ENCODE data around the gene TBC1D9. TPM values are rescaled to one million over a fixed set of nuclear protein-coding genes. Genes with fewer than 3 reads are reported as not detected.
"Not testable (repeated sequence)": the region's sequence is repeated elsewhere in the genome, so short reads cannot be mapped to it uniquely, and the experiment has no call there.

The TBC1D9 gene
- total RNA-seq, 1 donor from 2014 or later = 36.4 TPM

DNA sequence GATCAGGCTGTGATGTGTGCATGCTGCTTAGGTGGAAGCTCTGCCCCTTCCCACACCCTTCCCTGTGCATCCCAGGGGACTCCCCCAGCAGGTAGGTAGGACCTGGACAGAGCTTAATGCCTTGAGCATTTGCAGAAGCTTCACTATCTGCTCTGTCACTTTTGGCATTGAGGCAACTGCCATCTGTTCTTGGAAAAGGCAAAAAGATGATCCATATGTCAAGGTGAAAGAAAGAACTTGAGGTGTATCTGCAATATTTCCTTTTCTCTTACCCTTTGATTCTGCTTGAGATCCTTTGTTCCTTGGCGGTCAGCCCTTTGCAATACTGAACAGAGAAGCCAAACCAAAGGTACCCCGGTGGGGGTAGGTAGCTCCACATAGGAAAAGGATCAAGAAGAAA is 37.1 kb upstream of the TBC1D9 start:
- H3K4me1 Mint-ChIP-seq (ENCODE audit: low read depth) = peaks cover 8% of the 10 kb centered on the region
- no peak for DNase-seq (ENCODE audit: low spot score, unreplicated experiment)
- H3K36me3 Mint-ChIP-seq (ENCODE audit: insufficient read depth) = no peaks in the 10 kb centered on the region
- H3K27ac Mint-ChIP-seq = no peak overlapping the region
- TF ChIP-seq, protein P1, sequence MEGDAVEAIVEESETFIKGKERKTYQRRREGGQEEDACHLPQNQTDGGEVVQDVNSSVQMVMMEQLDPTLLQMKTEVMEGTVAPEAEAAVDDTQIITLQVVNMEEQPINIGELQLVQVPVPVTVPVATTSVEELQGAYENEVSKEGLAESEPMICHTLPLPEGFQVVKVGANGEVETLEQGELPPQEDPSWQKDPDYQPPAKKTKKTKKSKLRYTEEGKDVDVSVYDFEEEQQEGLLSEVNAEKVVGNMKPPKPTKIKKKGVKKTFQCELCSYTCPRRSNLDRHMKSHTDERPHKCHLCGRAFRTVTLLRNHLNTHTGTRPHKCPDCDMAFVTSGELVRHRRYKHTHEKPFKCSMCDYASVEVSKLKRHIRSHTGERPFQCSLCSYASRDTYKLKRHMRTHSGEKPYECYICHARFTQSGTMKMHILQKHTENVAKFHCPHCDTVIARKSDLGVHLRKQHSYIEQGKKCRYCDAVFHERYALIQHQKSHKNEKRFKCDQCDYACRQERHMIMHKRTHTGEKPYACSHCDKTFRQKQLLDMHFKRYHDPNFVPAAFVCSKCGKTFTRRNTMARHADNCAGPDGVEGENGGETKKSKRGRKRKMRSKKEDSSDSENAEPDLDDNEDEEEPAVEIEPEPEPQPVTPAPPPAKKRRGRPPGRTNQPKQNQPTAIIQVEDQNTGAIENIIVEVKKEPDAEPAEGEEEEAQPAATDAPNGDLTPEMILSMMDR (IDR thresholded peaks at IDR 0.05; ENCODE audit: unreplicated experiment) = no peak
- no peak overlapping the region for H3K4me3 Mint-ChIP-seq (ENCODE audit: low read depth)
- H3K27me3 Mint-ChIP-seq = no peaks in the 10 kb centered on the region
- no peaks in the 10 kb centered on the region for H3K9me3 Mint-ChIP-seq (ENCODE audit: low read depth)

- Mint-ChIP-seq H3K27ac (peak overlapping the region; percentile 9), H3K27me3 (no peaks in the 10 kb centered on the region), H3K36me3 (ENCODE audit: insufficient read depth) (no peaks in the 10 kb centered on the region), H3K4me1 (ENCODE audit: low read depth) (peaks cover 8% of the 10 kb centered on the region), H3K4me3 (ENCODE audit: low read depth) (no peak overlapping the region), H3K9me3 (ENCODE audit: low read depth) (no peaks in the 10 kb centered on the region)
- DNase-seq (ENCODE audit: low spot score, unreplicated experiment) = no peak
- TF ChIP-seq, protein P1 (IDR thresholded peaks at IDR 0.05; ENCODE audit: unreplicated experiment) = no peak
These were observed 34.6 kb upstream of the TBC1D9 start for GRCh38 chr4:140790765-140791164.

DNA sequence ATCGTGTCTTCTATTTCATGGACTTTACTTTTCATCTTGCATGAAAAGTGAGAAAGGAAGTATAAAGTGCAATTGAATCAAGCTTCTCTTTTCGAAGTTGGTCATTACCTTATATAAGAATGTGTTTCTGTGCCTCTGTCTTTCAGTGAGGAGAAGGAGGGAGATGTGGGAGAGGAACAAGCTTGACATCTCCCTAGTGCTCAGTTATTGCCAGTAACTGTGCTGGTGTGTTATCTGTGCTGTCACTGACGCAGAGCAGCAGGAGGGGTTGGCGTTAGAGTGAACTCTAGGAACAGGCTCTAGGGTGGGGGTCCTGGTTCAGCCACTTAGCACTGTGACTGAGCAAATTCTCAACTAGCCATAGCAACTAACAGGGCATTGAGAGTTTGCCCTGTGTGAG is 34.0 kb upstream of the TBC1D9 start:
- Mint-ChIP-seq H3K36me3 (ENCODE audit: insufficient read depth) (no peaks in the 10 kb centered on the region), H3K27ac (peak overlapping the region; percentile 9)
- TF ChIP-seq, protein P1 (IDR thresholded peaks at IDR 0.05; ENCODE audit: unreplicated experiment) = no peak

DNA sequence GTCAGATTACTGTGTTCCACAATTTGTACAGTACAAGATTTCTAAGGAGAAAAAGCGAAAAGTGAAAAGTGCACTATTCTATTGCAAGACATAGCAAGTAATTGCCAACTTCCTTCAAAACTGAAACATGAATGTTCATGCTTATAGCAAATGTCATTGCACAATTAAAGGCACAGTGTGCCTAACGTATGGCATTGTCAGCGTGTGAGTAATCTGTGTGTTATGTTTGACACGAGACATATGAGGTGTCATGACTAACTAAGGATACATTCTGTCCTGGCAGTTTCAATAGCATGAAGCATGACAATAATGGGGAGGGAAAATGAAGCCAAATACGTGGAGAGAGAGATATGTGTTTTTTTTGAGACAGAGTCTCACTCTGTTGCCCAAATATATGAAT is 33.6 kb upstream of the TBC1D9 start:
- no peaks in the 10 kb centered on the region for H3K36me3 Mint-ChIP-seq (ENCODE audit: insufficient read depth)
- peaks cover 6% of the 10 kb centered on the region for H3K4me1 Mint-ChIP-seq (ENCODE audit: low read depth)
- DNase-seq (ENCODE audit: low spot score, unreplicated experiment) = no peak
- H3K27me3 Mint-ChIP-seq = no peaks in the 10 kb centered on the region
- no peak overlapping the region for H3K27ac Mint-ChIP-seq
- TF ChIP-seq, protein P1 (IDR thresholded peaks at IDR 0.05; ENCODE audit: unreplicated experiment) = no peak
- H3K4me3 Mint-ChIP-seq (ENCODE audit: low read depth) = no peak overlapping the region
- H3K9me3 Mint-ChIP-seq (ENCODE audit: low read depth) = no peaks in the 10 kb centered on the region

More for the DNA sequence above, 34.0 kb upstream of the TBC1D9 start:
- H3K4me1 Mint-ChIP-seq (ENCODE audit: low read depth) = peaks cover 8% of the 10 kb centered on the region
- H3K9me3 Mint-ChIP-seq (ENCODE audit: low read depth) = no peaks in the 10 kb centered on the region
- no peak for DNase-seq (ENCODE audit: low spot score, unreplicated experiment)
- H3K27me3 Mint-ChIP-seq = no peaks in the 10 kb centered on the region
- no peak overlapping the region for H3K4me3 Mint-ChIP-seq (ENCODE audit: low read depth)

GRCh38 chr4:140782787-140783186 is 26.6 kb upstream of the TBC1D9 start:
- H3K9me3 Mint-ChIP-seq (ENCODE audit: low read depth); DNase-seq (ENCODE audit: low spot score, unreplicated experiment); H3K36me3 Mint-ChIP-seq (ENCODE audit: insufficient read depth); H3K27ac Mint-ChIP-seq; H3K27me3 Mint-ChIP-seq; H3K4me3 Mint-ChIP-seq (ENCODE audit: low read depth); H3K4me1 Mint-ChIP-seq (ENCODE audit: low read depth): not testable (repeated sequence)

DNA sequence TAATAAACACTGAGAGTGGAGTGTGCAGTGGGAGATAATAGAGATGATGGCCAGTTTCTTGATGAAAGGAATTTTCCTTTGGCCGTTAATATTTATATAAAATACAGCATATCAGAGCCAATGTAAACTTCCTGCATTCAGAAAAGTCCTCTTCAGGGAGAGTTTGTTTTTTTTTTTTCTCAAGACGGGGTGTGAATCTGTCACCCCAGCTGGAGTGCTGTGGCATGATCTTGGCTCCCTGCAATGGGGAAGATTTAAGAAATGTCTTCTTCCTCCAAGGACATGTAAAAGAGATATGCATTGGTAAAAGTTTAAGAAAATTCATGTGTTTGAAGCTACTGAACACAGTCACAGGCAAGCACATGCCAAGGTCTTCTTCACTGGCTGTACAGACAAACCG is 25.4 kb upstream of the TBC1D9 start:
- peak overlapping the region; percentile 4 for H3K27ac Mint-ChIP-seq
- H3K4me1 Mint-ChIP-seq (ENCODE audit: low read depth) = no peaks in the 10 kb centered on the region
- H3K36me3 Mint-ChIP-seq (ENCODE audit: insufficient read depth) = no peaks in the 10 kb centered on the region
- DNase-seq (ENCODE audit: low spot score, unreplicated experiment) = no peak
- peaks cover 4% of the 10 kb centered on the region for H3K9me3 Mint-ChIP-seq (ENCODE audit: low read depth)
- TF ChIP-seq, protein P1 (IDR thresholded peaks at IDR 0.05; ENCODE audit: unreplicated experiment) = no peak
- no peak overlapping the region for H3K4me3 Mint-ChIP-seq (ENCODE audit: low read depth)
- no peaks in the 10 kb centered on the region for H3K27me3 Mint-ChIP-seq

Measured in progenitor cell of endocrine pancreas (in vitro differentiated cells).